ENCODE measurements around the gene ECI1. TPM values are rescaled to one million over a fixed set of nuclear protein-coding genes. Genes with fewer than 3 reads are reported as not detected.

The ECI1 gene
- total and polyA plus RNA-seq, 2 of the 4 experiments (the other 2 are of a cell fraction) = 20.3 to 30.1 TPM

DNA sequence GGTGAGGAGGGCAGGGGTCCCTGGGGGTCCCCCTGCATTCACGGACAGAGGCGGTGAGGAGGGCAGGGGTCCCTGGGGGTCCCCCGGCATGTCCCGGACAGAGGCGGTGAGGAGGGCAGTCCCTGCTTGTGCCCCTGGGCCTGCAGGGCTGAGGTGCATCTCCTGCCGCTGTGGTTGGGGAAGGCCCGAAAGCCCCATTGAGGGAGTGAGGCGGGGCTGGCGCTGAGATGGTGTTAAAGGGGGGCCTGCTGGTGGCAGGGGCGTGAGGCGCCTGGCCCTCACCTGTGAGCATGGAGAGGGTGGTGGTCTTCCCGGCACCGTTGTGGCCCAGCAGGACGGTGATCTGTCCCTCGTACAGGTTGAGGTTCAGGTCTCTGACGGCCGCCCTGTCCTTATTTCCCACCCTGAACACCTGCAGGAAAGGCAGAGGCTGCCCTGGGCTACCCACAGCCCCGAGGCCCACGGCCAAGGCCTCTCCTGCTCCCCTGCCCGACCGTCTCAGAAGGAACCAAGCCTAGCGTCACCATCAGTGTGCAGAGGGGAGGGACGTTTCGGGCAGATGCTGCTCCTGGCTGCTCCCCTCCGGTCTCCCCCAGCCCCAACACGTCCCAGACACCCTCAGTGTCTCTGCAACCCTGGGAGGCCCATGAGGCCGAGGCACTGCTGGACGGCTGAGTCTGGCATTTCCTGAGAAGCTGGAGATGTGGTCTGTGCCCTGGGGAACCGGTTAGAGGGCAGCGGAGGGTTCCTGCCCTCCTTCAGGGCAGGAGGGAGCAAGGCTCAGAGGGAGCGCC, 47.9 kb upstream of the ECI1 start:
- Histone ChIP-seq H3K23ac (ENCODE audit: low read depth, low read length) (no peak overlapping the region), H3K4ac (ENCODE audit: low read depth, low read length) (no peak overlapping the region), H2BK120ac (ENCODE audit: low read depth, low read length) (no peak overlapping the region), H3K56ac (ENCODE audit: extremely low read depth, insufficient read depth, low read length) (no peak overlapping the region), H2AK9ac (replicated peaks; ENCODE audit: low read depth, low read length, poor library complexity) (no peak overlapping the region), H2BK5ac (ENCODE audit: low read depth, low read length, poor library complexity, severe bottlenecking) (no peak overlapping the region), H3K18ac (ENCODE audit: low read depth, low read length) (no peak overlapping the region), H2BK15ac (ENCODE audit: low read depth, low read length) (no peak overlapping the region), H4K91ac (ENCODE audit: insufficient read depth, low read depth, low read length) (no peak overlapping the region), H2BK20ac (ENCODE audit: low read depth, low read length) (no peak overlapping the region), H3K36me3 (ENCODE audit: control insufficient read depth, insufficient read depth, low read length) (no peaks in the 10 kb centered on the region), H3K9me3 (ENCODE audit: control insufficient read depth, insufficient read depth, low read length) (no peaks in the 10 kb centered on the region), H4K20me1 (ENCODE audit: insufficient read depth, low read length) (no peaks in the 10 kb centered on the region), H3K4me1 (ENCODE audit: control insufficient read depth, insufficient read depth, low read length) (no peaks in the 10 kb centered on the region), H3K27ac (ENCODE audit: insufficient read depth, low read length) (no peak overlapping the region), H3K4me3 (ENCODE audit: insufficient read depth, low read depth, low read length) (no peak overlapping the region), H3K9ac (ENCODE audit: low read depth, low read length) (no peak overlapping the region), H3K9me1 (ENCODE audit: insufficient read depth, low read length) (no peaks in the 10 kb centered on the region), H2AK5ac (ENCODE audit: low read depth, low read length) (no peak overlapping the region), H3K4me2 (ENCODE audit: low read depth, low read length) (no peak overlapping the region), H2AFZ (replicated peaks; ENCODE audit: low read length, poor library complexity) (peak overlapping the region; percentile 63), H3K79me1 (ENCODE audit: low read depth in 1 of 2, low read length in 2 of 2) (no peaks in the 10 kb centered on the region), H3K14ac (replicated peaks; ENCODE audit: low read depth, low read length) (no peak overlapping the region), H3K27me3 (ENCODE audit: control insufficient read depth, insufficient read depth, low read length) (peaks cover 19% of the 10 kb centered on the region), H4K8ac (ENCODE audit: low read depth in 2 of 2, low read length in 2 of 2) (no peak overlapping the region), H4K5ac (ENCODE audit: low read depth, low read length) (no peak overlapping the region)
- POLR2A ChIA-PET (ENCODE audit: unreplicated experiment) = no interaction called here
- intact Hi-C loops (cut with micrococcal nuclease) (no loop called here), dilution Hi-C loops (cut with HindIII; ENCODE audit: low sequenced_read_pairs, unreplicated experiment) (no loop called here), in situ Hi-C loops (cut with MboI; ENCODE audit: low sequenced_read_pairs) (no loop called here)
- no peak for ATAC-seq (ENCODE audit: low read depth)
- no peak for TF ChIP-seq MAZ (IDR thresholded peaks at IDR 0.05; ENCODE audit: borderline replicate concordance, low read depth, low read length)
- no peak for TF ChIP-seq NFE2L2 (IDR thresholded peaks at IDR 0.05; ENCODE audit: low read depth, low read length)
- TF ChIP-seq, protein P1, sequence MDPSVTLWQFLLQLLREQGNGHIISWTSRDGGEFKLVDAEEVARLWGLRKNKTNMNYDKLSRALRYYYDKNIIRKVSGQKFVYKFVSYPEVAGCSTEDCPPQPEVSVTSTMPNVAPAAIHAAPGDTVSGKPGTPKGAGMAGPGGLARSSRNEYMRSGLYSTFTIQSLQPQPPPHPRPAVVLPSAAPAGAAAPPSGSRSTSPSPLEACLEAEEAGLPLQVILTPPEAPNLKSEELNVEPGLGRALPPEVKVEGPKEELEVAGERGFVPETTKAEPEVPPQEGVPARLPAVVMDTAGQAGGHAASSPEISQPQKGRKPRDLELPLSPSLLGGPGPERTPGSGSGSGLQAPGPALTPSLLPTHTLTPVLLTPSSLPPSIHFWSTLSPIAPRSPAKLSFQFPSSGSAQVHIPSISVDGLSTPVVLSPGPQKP (IDR thresholded peaks at IDR 0.05; ENCODE audit: borderline replicate concordance, low read depth, low read length) = no peak
- no peak for TF ChIP-seq SMC3 (IDR thresholded peaks at IDR 0.05; ENCODE audit: low read depth, low read length)
- TF ChIP-seq MAFK (IDR thresholded peaks at IDR 0.05; ENCODE audit: low read depth, low read length) = no peak
- TF ChIP-seq CHD1 (IDR thresholded peaks at IDR 0.05; ENCODE audit: low read depth, low read length) = no peak
- no peak for TF ChIP-seq RFX5 (IDR thresholded peaks at IDR 0.05; ENCODE audit: low read depth, low read length)
- no peak for TF ChIP-seq FOS (IDR thresholded peaks at IDR 0.05; ENCODE audit: low read depth, low read length)
- TF ChIP-seq, protein P2, sequence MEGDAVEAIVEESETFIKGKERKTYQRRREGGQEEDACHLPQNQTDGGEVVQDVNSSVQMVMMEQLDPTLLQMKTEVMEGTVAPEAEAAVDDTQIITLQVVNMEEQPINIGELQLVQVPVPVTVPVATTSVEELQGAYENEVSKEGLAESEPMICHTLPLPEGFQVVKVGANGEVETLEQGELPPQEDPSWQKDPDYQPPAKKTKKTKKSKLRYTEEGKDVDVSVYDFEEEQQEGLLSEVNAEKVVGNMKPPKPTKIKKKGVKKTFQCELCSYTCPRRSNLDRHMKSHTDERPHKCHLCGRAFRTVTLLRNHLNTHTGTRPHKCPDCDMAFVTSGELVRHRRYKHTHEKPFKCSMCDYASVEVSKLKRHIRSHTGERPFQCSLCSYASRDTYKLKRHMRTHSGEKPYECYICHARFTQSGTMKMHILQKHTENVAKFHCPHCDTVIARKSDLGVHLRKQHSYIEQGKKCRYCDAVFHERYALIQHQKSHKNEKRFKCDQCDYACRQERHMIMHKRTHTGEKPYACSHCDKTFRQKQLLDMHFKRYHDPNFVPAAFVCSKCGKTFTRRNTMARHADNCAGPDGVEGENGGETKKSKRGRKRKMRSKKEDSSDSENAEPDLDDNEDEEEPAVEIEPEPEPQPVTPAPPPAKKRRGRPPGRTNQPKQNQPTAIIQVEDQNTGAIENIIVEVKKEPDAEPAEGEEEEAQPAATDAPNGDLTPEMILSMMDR (conservative IDR thresholded peaks at IDR 0.05; ENCODE audit: low read depth, low read length) = no peak
- TF ChIP-seq, protein P3, sequence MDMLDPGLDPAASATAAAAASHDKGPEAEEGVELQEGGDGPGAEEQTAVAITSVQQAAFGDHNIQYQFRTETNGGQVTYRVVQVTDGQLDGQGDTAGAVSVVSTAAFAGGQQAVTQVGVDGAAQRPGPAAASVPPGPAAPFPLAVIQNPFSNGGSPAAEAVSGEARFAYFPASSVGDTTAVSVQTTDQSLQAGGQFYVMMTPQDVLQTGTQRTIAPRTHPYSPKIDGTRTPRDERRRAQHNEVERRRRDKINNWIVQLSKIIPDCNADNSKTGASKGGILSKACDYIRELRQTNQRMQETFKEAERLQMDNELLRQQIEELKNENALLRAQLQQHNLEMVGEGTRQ (IDR thresholded peaks at IDR 0.05; ENCODE audit: low read depth, low read length) = no peak
- TF ChIP-seq POLR2A (IDR thresholded peaks at IDR 0.05; ENCODE audit: low read depth, low read length) = no peak
- 67% methylated on average over 10 of the region's 31 CpGs; no CpG with 5 or more reads in 1 of the 2 experiments for WGBS, 2 experiments (ENCODE audit: extremely low coverage in 2 of 2, insufficient read length in 1 of 2)
- CTCF ChIA-PET = no interaction called here
- BruUV-seq (replicated peaks) = no TSS peak
- DNase-seq = no peak

All from IMR-90 (cell line).